PC-3 (cell line): ENCODE measurements around the gene HSPB7. TPM values are rescaled to one million over a fixed set of nuclear protein-coding genes. Genes with fewer than 3 reads are reported as not detected.

Experiments
- ATAC-seq: fragments of 200-7000 bp; cut with Tn5 transposase; 2 replicates; pipeline ENCODE4 v1.9.1; 2020; ENCODE audit warnings: mild to moderate bottlenecking, moderate library complexity
- BruUV-seq: library from RNA; stranded (reverse); fragments of 400-500 nt; replicated peaks from 2 replicates; lab custom pipeline; 2021; lab: Mats Ljungman, UMichigan
- CTCF ChIA-PET: fragments of 300-600 bp; sonication (Branson Sonifier 250); formaldehyde crosslinking; loops from one replicate; lab custom pipeline; 2022; ENCODE audit warnings: antibody characterized with exemption; lab: Charles Lee
- POLR2A ChIA-PET: fragments of 300-600 bp; sonication (Branson Sonifier 250); formaldehyde crosslinking; loops from one replicate; lab custom pipeline; 2022; ENCODE audit warnings: antibody characterized with exemption; ENCODE audit not compliant: unreplicated experiment; lab: Charles Lee
- DNase-seq: peaks from one replicate; pipeline ENCODE4 v3.0.0-alpha.2; 2015
- H2AFZ ChIP-seq: fragments of 300-600 bp; sonication (generic); 2 replicates; pipeline ENCODE4 v1.6.0; 2016; ENCODE audit warnings: antibody characterized with exemption, low read length
- H3F3A ChIP-seq: fragments of 300-600 bp; sonication (generic); one replicate; pipeline ENCODE4 v1.6.0; 2017; ENCODE audit warnings: antibody characterized with exemption, low read length, control low read depth, mild to moderate bottlenecking; ENCODE audit not compliant: unreplicated experiment
- H3K27ac ChIP-seq: fragments of 300-600 bp; sonication (generic); 2 replicates; pipeline ENCODE4 v1.5.1; 2016; ENCODE audit warnings: mild to moderate bottlenecking, low read length
- H3K27me3 ChIP-seq: fragments of 300-600 bp; sonication (generic); 2 replicates; pipeline ENCODE4 v1.6.1; 2016; ENCODE audit warnings: low read length, mixed read lengths
- H3K36me3 ChIP-seq: fragments of 300-600 bp; sonication (generic); 2 replicates; pipeline ENCODE4 v1.6.1; 2016; ENCODE audit warnings: low read depth, mixed run types, low read length, mixed read lengths
- H3K4me1 ChIP-seq: fragments of 300-600 bp; sonication (generic); 2 replicates; pipeline ENCODE4 v1.5.1; 2016; ENCODE audit warnings: low read length; ENCODE audit not compliant: insufficient read depth
- H3K4me2 ChIP-seq: fragments of 300-600 bp; sonication (generic); 2 replicates; pipeline ENCODE4 v1.6.0; 2016; ENCODE audit warnings: low read length
- H3K4me3 ChIP-seq: fragments of 300-600 bp; sonication (generic); 2 replicates; pipeline ENCODE4 v1.5.1; 2016; ENCODE audit warnings: mild to moderate bottlenecking, low read length, mixed read lengths
- H3K79me2 ChIP-seq: fragments of 300-600 bp; sonication (generic); 2 replicates; pipeline ENCODE4 v1.6.1; 2017; ENCODE audit warnings: low read length, mixed read lengths
- H3K9ac ChIP-seq: fragments of 300-600 bp; sonication (generic); 2 replicates; pipeline ENCODE4 v1.6.0; 2016; ENCODE audit warnings: mild to moderate bottlenecking, low read length
- H3K9me2 ChIP-seq: fragments of 300-600 bp; sonication (generic); replicated peaks from 2 replicates; pipeline ENCODE4 v1.6.1; 2016; ENCODE audit warnings: mixed run types, low read length, mixed read lengths
- H3K9me3 ChIP-seq: fragments of 300-600 bp; sonication (generic); 2 replicates; pipeline ENCODE4 v1.6.1; 2016; ENCODE audit warnings: low read length, mixed read lengths
- H4K20me1 ChIP-seq: fragments of 300-600 bp; sonication (generic); 2 replicates; pipeline ENCODE4 v1.6.1; 2016; ENCODE audit warnings: low read length, mixed read lengths
- EZH2 ChIP-seq: fragments of 300-600 bp; sonication (generic); IDR thresholded peaks from one replicate; pipeline ENCODE4 v1.6.1; 2017; ENCODE audit warnings: antibody characterized with exemption, mild to moderate bottlenecking, low read length; ENCODE audit not compliant: unreplicated experiment
- EZH2phosphoT487 ChIP-seq: fragments of 300-600 bp; sonication (generic); IDR thresholded peaks from 2 replicates; pipeline ENCODE4 v1.6.1; 2018; ENCODE audit warnings: mild to moderate bottlenecking, antibody characterized with exemption, low read length, borderline replicate concordance
- intact Hi-C: fragments of 100-400 bp; cut with micrococcal nuclease; formaldehyde crosslinking; loops from 2 replicates; pipeline ENCODE4 v1.9.0; 2023
- total RNA-seq: library from RNA; depleted of rRNA; stranded (reverse); fragments of >200 nt; gene quantifications from 2 replicates; pipeline ENCODE4 v1.2.3, GENCODE V29; 2014
- TF ChIP-seq, protein P1 (sequence below): fragments of 300-600 bp; sonication (generic); conservative IDR thresholded peaks from 2 replicates; pipeline ENCODE4 v1.5.1; 2017; ENCODE audit warnings: antibody characterized with exemption, low read depth, mild to moderate bottlenecking, low read length

The HSPB7 gene
- total RNA-seq, 1 experiment from 2014 or later, result not detected

DNA sequence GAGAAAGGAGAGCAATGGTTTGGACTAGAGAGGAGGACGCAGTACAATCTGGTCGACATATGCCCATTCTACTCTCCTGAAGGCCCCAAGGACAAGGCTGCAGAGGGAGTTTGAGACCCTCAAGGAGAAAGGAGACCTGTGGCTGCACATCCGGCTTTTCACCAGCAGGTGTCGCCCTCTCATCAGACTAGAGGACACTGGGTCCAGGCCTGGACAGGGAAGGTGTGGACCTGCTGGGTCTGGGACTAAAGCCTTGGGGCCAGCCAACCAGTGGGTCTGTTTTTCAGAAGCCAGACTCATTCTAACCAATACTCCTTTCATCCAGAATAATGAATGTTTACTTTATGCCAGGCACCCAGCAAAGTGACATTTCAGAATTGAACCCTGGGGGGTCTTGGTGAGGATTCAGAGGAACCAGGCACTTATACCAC is 8.8 kb downstream of the HSPB7 start:
- BruUV-seq, result no TSS peak
- Histone ChIP-seq H3K9ac (no peak overlapping the region), H4K20me1 (no peaks in the 10 kb centered on the region), H3K9me3 (no peaks in the 10 kb centered on the region), H3K27ac (no peak overlapping the region), H3F3A (no peaks in the 10 kb centered on the region), H3K27me3 (no peaks in the 10 kb centered on the region), H3K9me2 (no peaks in the 10 kb centered on the region), H3K4me3 (no peak overlapping the region), H3K4me2 (no peak overlapping the region), H3K4me1 (peaks cover 12% of the 10 kb centered on the region), H3K79me2 (no peaks in the 10 kb centered on the region), H3K36me3 (no peaks in the 10 kb centered on the region), H2AFZ (no peak overlapping the region)
- peak; percentile 83 for DNase-seq
- ATAC-seq, result peak; percentile 75
- TF ChIP-seq EZH2phosphoT487, result no peak
- TF ChIP-seq, protein P1, sequence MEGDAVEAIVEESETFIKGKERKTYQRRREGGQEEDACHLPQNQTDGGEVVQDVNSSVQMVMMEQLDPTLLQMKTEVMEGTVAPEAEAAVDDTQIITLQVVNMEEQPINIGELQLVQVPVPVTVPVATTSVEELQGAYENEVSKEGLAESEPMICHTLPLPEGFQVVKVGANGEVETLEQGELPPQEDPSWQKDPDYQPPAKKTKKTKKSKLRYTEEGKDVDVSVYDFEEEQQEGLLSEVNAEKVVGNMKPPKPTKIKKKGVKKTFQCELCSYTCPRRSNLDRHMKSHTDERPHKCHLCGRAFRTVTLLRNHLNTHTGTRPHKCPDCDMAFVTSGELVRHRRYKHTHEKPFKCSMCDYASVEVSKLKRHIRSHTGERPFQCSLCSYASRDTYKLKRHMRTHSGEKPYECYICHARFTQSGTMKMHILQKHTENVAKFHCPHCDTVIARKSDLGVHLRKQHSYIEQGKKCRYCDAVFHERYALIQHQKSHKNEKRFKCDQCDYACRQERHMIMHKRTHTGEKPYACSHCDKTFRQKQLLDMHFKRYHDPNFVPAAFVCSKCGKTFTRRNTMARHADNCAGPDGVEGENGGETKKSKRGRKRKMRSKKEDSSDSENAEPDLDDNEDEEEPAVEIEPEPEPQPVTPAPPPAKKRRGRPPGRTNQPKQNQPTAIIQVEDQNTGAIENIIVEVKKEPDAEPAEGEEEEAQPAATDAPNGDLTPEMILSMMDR, result peak; percentile 98
- ChIA-PET POLR2A (interaction anchor here (0.6 kb wide), 1 partner anchor 191 kb away, joined by 8 read pairs; no protein-coding TSS in a partner anchor), CTCF (no interaction called here)
- intact Hi-C loops, result loop anchor here (1.0 kb wide), 2 partner anchors 23 to 47 kb away; no protein-coding TSS in a partner anchor

DNA sequence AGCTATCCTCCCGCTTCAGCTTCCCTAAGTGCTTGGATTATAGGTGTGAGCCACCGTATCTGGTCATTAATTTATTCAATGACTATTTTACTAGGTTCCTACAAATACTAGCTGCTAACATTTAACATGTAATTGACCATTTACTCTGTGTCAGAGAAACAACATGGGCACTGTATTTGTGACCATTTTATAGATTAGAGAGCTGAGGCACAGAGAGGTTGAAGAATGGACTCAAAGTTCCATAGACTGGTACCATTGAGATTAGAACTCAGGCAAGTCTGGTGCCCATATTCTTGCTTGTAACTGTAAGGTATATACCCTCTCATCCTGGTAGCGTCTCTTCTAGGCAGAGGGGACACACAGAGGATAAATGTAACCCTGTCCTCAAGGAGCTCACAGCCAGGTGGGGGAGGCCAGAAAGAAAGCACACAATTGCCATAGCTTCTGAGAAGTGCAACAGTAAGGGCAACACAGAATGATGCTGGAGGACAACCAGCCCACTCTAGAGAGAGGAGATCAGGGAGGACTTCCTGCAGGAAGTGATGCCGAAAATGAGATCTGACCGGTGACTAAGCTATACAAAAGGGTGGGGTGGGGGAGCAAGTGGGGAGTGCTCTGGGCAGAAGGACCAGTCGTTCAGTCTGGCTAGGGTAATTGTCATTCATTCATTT is 10.0 kb downstream of the HSPB7 start:
- Histone ChIP-seq H3K9me2 (no peaks in the 10 kb centered on the region), H3K27ac (0 out of 2 replicates have a peak overlapping the region, but pooled peaks have one; percentile 7), H3F3A (no peaks in the 10 kb centered on the region), H4K20me1 (no peaks in the 10 kb centered on the region), H3K4me1 (peaks cover 11% of the 10 kb centered on the region), H3K9ac (no peak overlapping the region), H3K4me3 (no peak overlapping the region), H3K36me3 (no peaks in the 10 kb centered on the region), H3K79me2 (no peaks in the 10 kb centered on the region), H3K9me3 (no peaks in the 10 kb centered on the region), H3K27me3 (no peaks in the 10 kb centered on the region), H3K4me2 (no peak overlapping the region), H2AFZ (no peak overlapping the region)
- no peak for TF ChIP-seq EZH2
- no peak for TF ChIP-seq EZH2phosphoT487
- TF ChIP-seq, protein P1, result no peak
- intact Hi-C loops, result no loop called here
- ATAC-seq, result peak; percentile 25
- no peak for DNase-seq
- no TSS peak for BruUV-seq
- CTCF ChIA-PET, result interaction anchor here (0.6 kb wide), 1 partner anchor 59 kb away, joined by 6 read pairs; no protein-coding TSS in a partner anchor
- POLR2A ChIA-PET, result interaction anchor here (0.5 kb wide), 1 partner anchor 29 kb away, joined by 3 read pairs; no protein-coding TSS in a partner anchor
